ENCODE data around the gene TTLL9.
A peak's percentile ranks its signal among the peaks of the same experiment; 100 is the strongest.

The TTLL9 gene

DNA sequence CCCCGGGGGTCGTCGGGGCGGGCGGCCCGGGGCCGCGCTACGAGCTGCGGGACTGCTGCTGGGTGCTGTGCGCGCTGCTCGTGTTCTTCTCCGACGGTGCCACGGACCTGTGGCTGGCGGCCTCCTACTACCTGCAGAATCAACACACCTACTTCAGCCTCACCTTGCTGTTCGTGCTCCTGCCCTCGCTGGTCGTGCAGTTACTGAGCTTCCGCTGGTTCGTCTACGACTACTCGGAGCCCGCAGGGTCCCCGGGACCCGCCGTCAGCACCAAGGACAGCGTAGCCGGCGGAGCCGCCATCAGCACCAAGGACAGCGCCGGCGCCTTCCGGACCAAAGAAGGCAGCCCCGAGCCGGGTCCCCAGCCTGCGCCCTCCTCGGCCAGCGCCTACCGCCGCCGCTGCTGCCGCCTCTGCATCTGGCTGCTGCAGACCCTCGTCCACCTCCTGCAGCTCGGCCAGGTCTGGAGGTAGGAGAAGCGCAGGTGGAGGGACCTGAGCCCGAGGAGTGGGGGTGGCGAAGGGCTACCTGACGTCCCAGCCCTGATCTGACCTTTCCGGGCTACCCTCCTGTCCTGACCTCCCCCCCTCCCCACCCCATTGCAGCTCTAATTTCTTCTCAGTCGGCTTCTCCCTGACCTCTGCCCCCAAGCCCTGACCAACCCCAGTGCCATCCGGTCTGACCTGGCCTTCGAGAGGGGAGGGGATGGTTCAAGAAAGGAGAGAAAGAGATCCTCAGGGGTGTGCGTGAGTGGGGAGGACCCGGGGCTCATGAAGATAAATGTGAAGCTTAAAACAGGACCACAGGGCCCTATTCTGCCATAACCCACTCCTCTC is 98.1 kb downstream of the TTLL9 start:
- peak; percentile 73 for DNase-seq (ENCODE audit: low read depth)
- H3K4me3 ChIP-seq (replicated peaks; ENCODE audit: low read depth, low read length) = no peak overlapping the region
- no peak for TF ChIP-seq CTCF (IDR thresholded peaks at IDR 0.05; ENCODE audit: low read length, missing control alignments)

DNA sequence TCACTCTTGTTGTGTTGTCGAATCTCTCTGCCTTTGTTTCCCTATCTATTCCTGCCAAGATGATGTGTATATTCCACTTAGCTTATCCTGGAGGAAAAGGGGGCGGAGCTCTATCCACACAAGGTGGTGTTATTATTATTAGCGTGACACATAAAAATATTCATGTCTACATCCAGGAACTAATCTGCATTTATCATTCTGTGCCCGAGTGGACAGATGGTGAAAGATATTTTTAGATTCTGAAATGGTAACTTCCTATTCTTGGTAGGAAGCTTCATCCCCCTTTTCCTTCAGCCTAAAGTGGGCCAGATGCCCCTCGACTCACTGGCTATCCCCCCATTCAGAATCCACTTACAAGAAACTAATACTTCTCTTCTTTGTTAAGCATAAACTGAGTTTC is 99.6 kb downstream of the TTLL9 start:
- no peak for DNase-seq (ENCODE audit: low read depth)
- no peak overlapping the region for H3K4me3 ChIP-seq (replicated peaks; ENCODE audit: low read depth, low read length)
- TF ChIP-seq CTCF (IDR thresholded peaks at IDR 0.05; ENCODE audit: low read length, missing control alignments) = no peak

DNA sequence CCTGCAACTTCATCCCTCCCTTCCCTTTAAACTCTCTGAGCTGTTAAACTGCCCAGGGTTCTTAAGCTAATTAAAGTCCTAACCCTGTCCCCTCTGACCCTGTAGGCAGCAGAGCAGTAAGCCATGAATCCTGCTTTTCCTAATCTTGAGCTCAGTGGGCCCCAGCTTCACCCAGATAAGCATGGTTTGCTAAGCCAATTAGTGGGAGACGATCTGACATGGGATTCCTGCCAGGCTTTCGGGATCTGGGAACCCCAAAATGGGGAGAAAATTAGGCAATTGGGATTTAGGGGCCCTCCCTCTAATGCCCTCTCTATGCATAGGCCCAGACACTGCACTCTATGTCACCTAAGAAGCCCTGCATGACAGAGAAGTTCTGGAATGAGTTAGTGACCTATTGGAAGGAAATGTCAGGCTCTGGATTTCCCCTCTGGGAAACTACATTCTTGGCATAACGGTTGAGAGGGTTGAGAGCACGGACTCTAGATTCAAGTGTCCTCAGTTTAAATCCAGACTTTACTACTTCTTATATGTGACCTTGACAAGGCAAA is 102.1 kb downstream of the TTLL9 start:
- no peak overlapping the region for H3K4me3 ChIP-seq (replicated peaks; ENCODE audit: low read depth, low read length)
- TF ChIP-seq CTCF (IDR thresholded peaks at IDR 0.05; ENCODE audit: low read length, missing control alignments) = no peak
- DNase-seq (ENCODE audit: low read depth) = no peak

DNA sequence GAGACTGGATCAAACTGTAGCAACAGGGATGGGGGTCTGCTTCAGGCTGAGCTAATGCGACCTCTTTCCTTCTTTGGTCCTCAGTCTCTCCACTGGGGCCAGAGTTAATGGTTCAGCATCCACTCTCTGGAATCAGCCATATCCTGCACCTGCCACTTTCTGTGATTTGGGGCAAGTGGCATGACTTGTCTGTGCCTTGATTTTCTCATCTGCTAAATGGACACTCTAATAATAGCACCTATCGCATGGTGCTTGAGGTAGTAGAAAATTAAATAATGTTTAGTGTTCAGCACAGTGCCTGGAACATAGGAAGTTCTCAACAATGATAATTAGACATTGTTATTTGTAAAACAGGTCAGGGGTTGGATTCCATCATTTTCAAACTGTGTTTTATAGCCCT is 103.9 kb downstream of the TTLL9 start:
- DNase-seq (ENCODE audit: low read depth) = no peak
- TF ChIP-seq CTCF (IDR thresholded peaks at IDR 0.05; ENCODE audit: low read length, missing control alignments) = no peak
- no peak overlapping the region for H3K4me3 ChIP-seq (replicated peaks; ENCODE audit: low read depth, low read length)

GRCh38 chr20:31974951-31975487 is 104.6 kb downstream of the TTLL9 start:
- TF ChIP-seq CTCF (IDR thresholded peaks at IDR 0.05; ENCODE audit: low read length, missing control alignments) = no peak
- DNase-seq (ENCODE audit: low read depth) = no peak
- H3K4me3 ChIP-seq (replicated peaks; ENCODE audit: low read depth, low read length) = no peak overlapping the region

GRCh38 chr20:31975874-31976273 is 105.4 kb downstream of the TTLL9 start:
- H3K4me3 ChIP-seq (replicated peaks; ENCODE audit: low read depth, low read length) = no peak overlapping the region
- no peak for DNase-seq (ENCODE audit: low read depth)
- TF ChIP-seq CTCF (IDR thresholded peaks at IDR 0.05; ENCODE audit: low read length, missing control alignments) = no peak
